Heart left ventricle (tissue), 13 donors: Measurements from ENCODE around the gene TTC17.

ENCODE experiments used
- CTCF ChIP-seq, 12 donors: fragments of 200-600 bp; sonication (generic) in 4 of 12; IDR thresholded peaks; one replicate each; pipeline versions ENCODE4 v1.5.0 to v1.8.0; 2018 to 2022; ENCODE audit warnings: antibody characterized with exemption in 12 of 12, mild to moderate bottlenecking in 5 of 12
- POLR2A ChIP-seq, 2 donors: fragments of 450-650 bp; IDR thresholded peaks; one replicate each; pipeline ENCODE4 v1.6.1; 2017; ENCODE audit warnings: antibody characterized with exemption in 2 of 2, mild to moderate bottlenecking in 2 of 2, moderate library complexity in 2 of 2
- donor health status: ischemic (EF 13 %, LVEDD 7.1; RV severe dilation, severe dysfunction).
- donor health status: DM: no; HTN: yes; CAD: no.
- donor health status: DM: no; HTN: no; CAD: no.
- donor health status: ischemic (EF 25% LVEDD 6.9; RV normal size, moderate dysfunction).
- donor health status: ischemic (EF 25% LVEDD 5.7; RV mildly dilated, moderate dysfunction).
- donor health status: ischemic (EF 35%, LVEDD 5.7; RV mildly dilated, moderate dysfunction).
- donor health status: nonischemic (EF 11% LVEDD 7.7; RV severe dilation, severe dysfunction).
- donor health status: DM: yes; HTN: yes; CAD: no.
- donor health status: PGD.
- donor health status: ischemic (EF 29% LVEDD 5.4; RV normal size, mild dysfunction).
- donor health status: nonischemic (EF 23%, LVEDD 6.1; RV moderate dilation, normal function).

DNA sequence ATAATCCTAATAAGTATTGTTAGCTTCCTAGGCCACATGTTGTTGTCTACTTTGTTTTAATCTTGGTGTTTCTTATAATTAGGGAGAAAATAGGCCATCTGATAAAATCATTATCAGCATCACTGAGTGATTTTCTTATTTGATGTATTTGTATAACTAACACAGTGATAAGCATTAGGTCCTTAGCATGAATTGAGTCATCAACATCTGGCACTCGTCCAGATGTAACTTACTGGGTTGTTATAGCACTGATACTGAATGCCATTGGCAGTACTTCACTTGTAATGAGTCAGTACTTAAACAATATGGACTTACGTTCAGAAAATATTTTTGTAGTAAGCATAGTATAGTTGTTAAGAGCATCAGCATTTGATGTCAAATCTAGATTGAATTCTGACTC, 30.7 kb upstream of the TTC17 start:
- no peak for TF ChIP-seq CTCF (IDR thresholded peaks at IDR 0.05)
- no peak for TF ChIP-seq POLR2A (IDR thresholded peaks at IDR 0.05)
